ENCODE results near the gene TMED6.

TMED6 gene

DNA sequence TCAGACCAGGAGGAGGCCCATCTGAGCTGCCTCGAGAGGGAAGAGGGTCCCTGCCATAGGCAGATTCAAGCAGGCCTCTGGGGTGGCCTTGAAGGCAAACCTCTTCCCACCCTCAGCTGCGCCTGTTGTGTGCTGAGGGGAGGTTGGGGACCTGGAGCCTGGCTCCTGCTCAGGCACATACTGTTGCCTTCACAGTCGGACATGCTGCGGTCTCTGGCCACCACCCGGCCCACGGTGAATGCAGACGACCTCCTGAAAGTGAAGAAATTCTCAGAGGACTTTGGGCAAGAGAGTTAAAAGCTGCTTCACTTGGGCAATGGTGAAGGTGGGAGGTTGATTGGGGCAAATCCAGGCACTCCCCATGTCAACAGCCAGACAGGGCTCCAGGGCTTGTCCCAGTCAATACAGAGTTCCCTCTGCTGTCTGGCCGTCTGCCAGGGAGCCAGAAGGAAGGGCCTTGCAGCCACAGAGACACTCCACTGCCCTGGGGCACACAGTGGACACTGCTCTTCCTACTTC, 27.5 kb downstream of the TMED6 start:
- peaks cover 11% of the 10 kb centered on the region for H3F3A ChIP-seq (ENCODE audit: control insufficient read depth, insufficient read depth)
- peaks cover 45% of the 10 kb centered on the region for H3K4me1 ChIP-seq (ENCODE audit: control insufficient read depth, low read length)
- peaks cover 32% of the 10 kb centered on the region; the same call in 1 of the 2 replicates for H4K20me1 ChIP-seq (ENCODE audit: control insufficient read depth, insufficient read depth, low read depth, low read length)

DNA sequence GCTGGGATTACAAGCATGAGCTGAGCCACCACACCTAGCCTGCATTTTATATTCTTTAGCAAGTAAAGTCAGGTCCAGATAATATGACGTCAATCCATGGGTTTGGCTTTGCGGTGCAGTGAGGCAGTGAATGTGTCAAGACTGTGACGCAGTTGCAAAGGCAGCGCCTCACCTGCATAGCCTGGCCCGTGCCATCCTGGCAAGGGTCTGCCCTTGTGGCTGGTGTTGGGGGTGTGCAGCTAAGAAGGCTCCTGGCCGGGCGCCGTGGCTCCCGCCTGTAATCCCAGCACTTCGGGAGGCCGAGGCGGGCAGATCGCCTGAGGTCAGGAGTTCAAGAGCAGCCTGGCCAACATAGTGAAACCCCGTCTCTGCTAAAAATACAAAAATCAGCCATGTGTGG, 28.2 kb downstream of the TMED6 start:
- Histone ChIP-seq H3K9me3 (ENCODE audit: control insufficient read depth, insufficient read depth, low read length) (no peaks in the 10 kb centered on the region), H3F3A (ENCODE audit: control insufficient read depth, insufficient read depth) (peaks cover 10% of the 10 kb centered on the region), H3K27me3 (ENCODE audit: control insufficient read depth, low read length) (no peaks in the 10 kb centered on the region), H3K36me3 (ENCODE audit: control insufficient read depth, low read length) (peaks cover 98% of the 10 kb centered on the region), H3K4me3 (ENCODE audit: low read length) (no peak overlapping the region), H3K9me2 (replicated peaks; ENCODE audit: control insufficient read depth, low read length) (no peaks in the 10 kb centered on the region), H3K79me2 (ENCODE audit: control insufficient read depth, low read length) (peaks cover 83% of the 10 kb centered on the region), H4K20me1 (ENCODE audit: control insufficient read depth, insufficient read depth, low read depth, low read length) (peaks cover 25% of the 10 kb centered on the region; the same call in 1 of the 2 replicates), H3K27ac (ENCODE audit: low read depth, low read length) (no peak overlapping the region), H3K4me2 (ENCODE audit: low read length) (no peak overlapping the region), H3K4me1 (ENCODE audit: control insufficient read depth, low read length) (peaks cover 38% of the 10 kb centered on the region)
- no peak for TF ChIP-seq EZH2phosphoT487 (IDR thresholded peaks at IDR 0.05; ENCODE audit: borderline replicate concordance, low read length)
- TF ChIP-seq, protein P1, sequence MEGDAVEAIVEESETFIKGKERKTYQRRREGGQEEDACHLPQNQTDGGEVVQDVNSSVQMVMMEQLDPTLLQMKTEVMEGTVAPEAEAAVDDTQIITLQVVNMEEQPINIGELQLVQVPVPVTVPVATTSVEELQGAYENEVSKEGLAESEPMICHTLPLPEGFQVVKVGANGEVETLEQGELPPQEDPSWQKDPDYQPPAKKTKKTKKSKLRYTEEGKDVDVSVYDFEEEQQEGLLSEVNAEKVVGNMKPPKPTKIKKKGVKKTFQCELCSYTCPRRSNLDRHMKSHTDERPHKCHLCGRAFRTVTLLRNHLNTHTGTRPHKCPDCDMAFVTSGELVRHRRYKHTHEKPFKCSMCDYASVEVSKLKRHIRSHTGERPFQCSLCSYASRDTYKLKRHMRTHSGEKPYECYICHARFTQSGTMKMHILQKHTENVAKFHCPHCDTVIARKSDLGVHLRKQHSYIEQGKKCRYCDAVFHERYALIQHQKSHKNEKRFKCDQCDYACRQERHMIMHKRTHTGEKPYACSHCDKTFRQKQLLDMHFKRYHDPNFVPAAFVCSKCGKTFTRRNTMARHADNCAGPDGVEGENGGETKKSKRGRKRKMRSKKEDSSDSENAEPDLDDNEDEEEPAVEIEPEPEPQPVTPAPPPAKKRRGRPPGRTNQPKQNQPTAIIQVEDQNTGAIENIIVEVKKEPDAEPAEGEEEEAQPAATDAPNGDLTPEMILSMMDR (IDR thresholded peaks at IDR 0.05; ENCODE audit: low read depth, low read length, poor library complexity, severe bottlenecking), result no peak

More for the DNA sequence above, 27.5 kb downstream of the TMED6 start:
- Histone ChIP-seq H3K4me3 (ENCODE audit: low read length) (no peak overlapping the region), H3K27me3 (ENCODE audit: control insufficient read depth, low read length) (no peaks in the 10 kb centered on the region), H3K27ac (ENCODE audit: low read depth, low read length) (no peak overlapping the region), H3K36me3 (ENCODE audit: control insufficient read depth, low read length) (peaks cover 98% of the 10 kb centered on the region), H3K9me3 (ENCODE audit: control insufficient read depth, insufficient read depth, low read length) (no peaks in the 10 kb centered on the region), H3K9me2 (replicated peaks; ENCODE audit: control insufficient read depth, low read length) (no peaks in the 10 kb centered on the region), H3K4me2 (ENCODE audit: low read length) (no peak overlapping the region), H3K79me2 (ENCODE audit: control insufficient read depth, low read length) (peaks cover 90% of the 10 kb centered on the region)
- TF ChIP-seq EZH2phosphoT487 (IDR thresholded peaks at IDR 0.05; ENCODE audit: borderline replicate concordance, low read length), result no peak
- TF ChIP-seq, protein P1 (IDR thresholded peaks at IDR 0.05; ENCODE audit: low read depth, low read length, poor library complexity, severe bottlenecking), result no peak

DNA sequence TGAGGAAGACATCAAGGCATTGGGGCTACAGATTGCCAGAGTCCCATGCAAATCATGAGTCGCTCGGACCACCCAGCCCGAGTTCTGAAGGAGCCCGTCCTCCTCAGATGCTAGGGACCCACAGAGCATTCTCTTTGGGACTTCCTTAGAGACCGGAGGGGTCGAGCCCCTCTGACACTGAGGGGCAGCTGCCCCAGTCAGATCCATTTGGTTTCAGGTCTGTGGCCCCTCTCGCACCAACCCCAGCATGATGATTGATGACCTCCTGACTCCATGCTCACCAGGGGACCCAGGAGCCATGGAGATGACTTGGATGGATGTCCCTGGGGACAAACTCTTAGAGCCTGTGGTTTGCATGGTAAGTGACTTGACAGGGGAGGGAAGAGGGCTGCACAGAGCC, 29.2 kb downstream of the TMED6 start:
- H3K9me2 ChIP-seq (replicated peaks; ENCODE audit: control insufficient read depth, low read length), result no peaks in the 10 kb centered on the region
- no peak overlapping the region for H3K4me2 ChIP-seq (ENCODE audit: low read length)
- H3F3A ChIP-seq (ENCODE audit: control insufficient read depth, insufficient read depth), result peaks cover 3% of the 10 kb centered on the region; the same call in 1 of the 2 replicates
- H3K9me3 ChIP-seq (ENCODE audit: control insufficient read depth, insufficient read depth, low read length), result no peaks in the 10 kb centered on the region
- H3K79me2 ChIP-seq (ENCODE audit: control insufficient read depth, low read length), result peaks cover 78% of the 10 kb centered on the region
- H3K4me1 ChIP-seq (ENCODE audit: control insufficient read depth, low read length), result peaks cover 28% of the 10 kb centered on the region
- TF ChIP-seq EZH2phosphoT487 (IDR thresholded peaks at IDR 0.05; ENCODE audit: borderline replicate concordance, low read length), result no peak
- TF ChIP-seq, protein P1 (IDR thresholded peaks at IDR 0.05; ENCODE audit: low read depth, low read length, poor library complexity, severe bottlenecking), result no peak
- no peaks in the 10 kb centered on the region for H3K27me3 ChIP-seq (ENCODE audit: control insufficient read depth, low read length)
- H3K36me3 ChIP-seq (ENCODE audit: control insufficient read depth, low read length), result peaks cover 93% of the 10 kb centered on the region
- peaks cover 23% of the 10 kb centered on the region; the same call in 1 of the 2 replicates for H4K20me1 ChIP-seq (ENCODE audit: control insufficient read depth, insufficient read depth, low read depth, low read length)
- H3K4me3 ChIP-seq (ENCODE audit: low read length), result no peak overlapping the region
- no peak overlapping the region for H3K27ac ChIP-seq (ENCODE audit: low read depth, low read length)

Measured in DOHH2 (cell line).